Trophoblast cell (in vitro differentiated cells and primary cell): ENCODE data around the gene LZTS2.

Experiments
- DNase-seq, 2 donors: peaks; one replicate each; pipeline ENCODE4 v3.0.0-alpha.2; 2016
- H2AFZ ChIP-seq: 2 replicates; pipeline ENCODE4 v1.6.1; 2013; ENCODE audit warnings: low read length, moderate library complexity, mild to moderate bottlenecking; ENCODE audit not compliant: insufficient read depth, poor library complexity
- H2AK5ac ChIP-seq: 2 replicates; pipeline ENCODE4 v1.6.1; 2013; ENCODE audit warnings: mild to moderate bottlenecking, low read length
- H2BK120ac ChIP-seq: 2 replicates; pipeline ENCODE4 v1.6.1; 2013; ENCODE audit warnings: low read length, mild to moderate bottlenecking, moderate library complexity; ENCODE audit not compliant: insufficient read depth, poor library complexity
- H2BK12ac ChIP-seq: 2 replicates; pipeline ENCODE4 v1.6.1; 2013; ENCODE audit warnings: mild to moderate bottlenecking, low read length, moderate library complexity
- H2BK5ac ChIP-seq: 2 replicates; pipeline ENCODE4 v1.6.1; 2013; ENCODE audit warnings: low read length, low read depth, moderate library complexity, mild to moderate bottlenecking; ENCODE audit not compliant: poor library complexity
- H3K14ac ChIP-seq: 2 replicates; pipeline ENCODE4 v1.6.1; 2013; ENCODE audit warnings: mild to moderate bottlenecking, low read length
- H3K18ac ChIP-seq: 2 replicates; pipeline ENCODE4 v1.6.1; 2013; ENCODE audit warnings: mild to moderate bottlenecking, low read length
- H3K23ac ChIP-seq: 2 replicates; pipeline ENCODE4 v1.6.1; 2013; ENCODE audit warnings: low read length
- H3K27ac ChIP-seq: 2 replicates; pipeline ENCODE4 v1.5.1; 2013; ENCODE audit warnings: low read depth, mild to moderate bottlenecking, inconsistent platforms, low read length, moderate library complexity
- H3K27me3 ChIP-seq: 2 replicates; pipeline ENCODE4 v1.6.1; 2013; ENCODE audit warnings: inconsistent platforms, mild to moderate bottlenecking, low read length, moderate library complexity; ENCODE audit not compliant: insufficient read depth
- H3K36me3 ChIP-seq, 2 experiments: 1 replicate in 1 of 2; 2 replicates in 1 of 2; pipeline ENCODE4 v1.6.1; 2013; ENCODE audit warnings: low read length in 2 of 2, mild to moderate bottlenecking in 2 of 2, moderate library complexity in 1 of 2; ENCODE audit not compliant: insufficient read depth in 2 of 2, control insufficient read depth in 1 of 2
- H3K4ac ChIP-seq: 2 replicates; pipeline ENCODE4 v1.6.1; 2013; ENCODE audit warnings: low read depth, mild to moderate bottlenecking, low read length, moderate library complexity
- H3K4me1 ChIP-seq, 2 experiments: 1 replicate in 1 of 2; 2 replicates in 1 of 2; pipeline ENCODE4 v1.6.1; 2013; ENCODE audit warnings: low read length in 2 of 2, mild to moderate bottlenecking in 2 of 2, moderate library complexity in 1 of 2; ENCODE audit not compliant: insufficient read depth in 2 of 2, control insufficient read depth in 1 of 2
- H3K4me2 ChIP-seq: 2 replicates; pipeline ENCODE4 v1.6.1; 2013; ENCODE audit warnings: inconsistent platforms, mild to moderate bottlenecking, low read length, moderate library complexity
- H3K4me3 ChIP-seq: 2 replicates; pipeline ENCODE4 v1.5.1; 2013; ENCODE audit warnings: mild to moderate bottlenecking, low read depth, low read length, inconsistent platforms
- H3K79me1 ChIP-seq: one replicate; pipeline ENCODE4 v1.6.1; 2013; ENCODE audit warnings: low read length
- H3K79me2 ChIP-seq: 2 replicates; pipeline ENCODE4 v1.6.1; 2013; ENCODE audit warnings: low read length, mild to moderate bottlenecking; ENCODE audit not compliant: control insufficient read depth, insufficient read depth, poor library complexity
- H3K9ac ChIP-seq: 2 replicates; pipeline ENCODE4 v1.6.1; 2013; ENCODE audit warnings: mild to moderate bottlenecking, low read length
- H3K9me3 ChIP-seq: 2 replicates; pipeline ENCODE4 v1.6.1; 2013; ENCODE audit warnings: low read depth, mild to moderate bottlenecking, control low read depth, inconsistent platforms, low read length; ENCODE audit not compliant: insufficient read depth
- H4K12ac ChIP-seq: 2 replicates; pipeline ENCODE4 v1.6.1; 2013; ENCODE audit warnings: low read depth, mild to moderate bottlenecking, low read length, moderate library complexity
- H4K8ac ChIP-seq: 2 replicates; pipeline ENCODE4 v1.6.1; 2013; ENCODE audit warnings: low read depth, mild to moderate bottlenecking, low read length, moderate library complexity
- H4K91ac ChIP-seq: one replicate; pipeline ENCODE4 v1.6.1; 2013; ENCODE audit warnings: low read depth, mild to moderate bottlenecking, low read length, moderate library complexity
- WGBS: extraction: QIAGEN DNeasy Blood & Tissue Kit; methylation state at CpG from one replicate; pipeline ENCODE4 v1.1.7; 2013; ENCODE audit warnings: missing lambda C conversion rate; ENCODE audit not compliant: insufficient read length, insufficient coverage; ENCODE audit errors: extremely low coverage; 5-methylcytosine and 5-hydroxymethylcytosine counted together

Gene LZTS2

DNA sequence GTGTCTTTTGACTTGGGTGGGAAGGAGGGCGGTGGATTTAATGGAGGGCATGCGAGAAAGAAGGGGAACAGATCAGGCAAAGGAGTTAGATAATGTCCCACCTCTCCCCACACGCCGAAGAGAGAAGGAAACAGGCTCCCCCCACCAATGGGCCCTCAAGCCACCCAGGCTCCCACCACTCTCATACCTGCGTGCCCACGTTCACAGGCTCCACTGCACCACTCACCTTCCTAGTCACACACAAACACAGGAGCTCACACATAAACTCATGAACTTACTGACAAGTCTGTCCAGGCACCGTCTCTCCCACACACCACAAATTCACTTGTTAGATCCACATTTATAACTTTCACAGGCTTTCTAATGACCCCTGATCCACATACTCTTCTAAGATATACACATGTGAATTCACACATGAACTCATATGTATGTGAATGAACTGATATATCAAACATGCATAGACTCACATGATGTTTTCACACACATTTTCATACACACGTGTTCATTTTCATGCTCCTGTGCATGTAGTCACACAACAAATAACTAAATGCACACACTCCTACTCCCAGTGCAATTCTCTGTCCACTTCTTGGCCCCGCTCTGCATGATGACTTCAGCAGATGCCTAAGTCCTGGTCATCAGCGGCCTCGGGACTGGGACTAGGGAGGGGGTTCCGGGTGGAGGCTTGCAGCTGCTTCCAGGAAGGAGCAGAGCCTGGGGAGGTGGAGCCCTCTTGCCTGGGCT is 1.5 kb downstream of the LZTS2 start:
- peak overlapping the region; percentile 34 for H3K9ac ChIP-seq
- DNase-seq = peak; percentile 26 to 34
- H4K8ac ChIP-seq = peak overlapping the region; percentile 91
- peak overlapping the region; percentile 86 for H2AK5ac ChIP-seq
- peaks cover 37% of the 10 kb centered on the region for H3K79me1 ChIP-seq
- peaks cover 34 to 36% of the 10 kb centered on the region in 2 experiments for H3K36me3 ChIP-seq
- peak overlapping the region; percentile 86 for H3K4me3 ChIP-seq
- H2AFZ ChIP-seq = no peak overlapping the region
- H3K18ac ChIP-seq = peak overlapping the region; percentile 39
- H2BK12ac ChIP-seq = no peak overlapping the region
- no peak overlapping the region for H3K23ac ChIP-seq
- no CpG with 5 or more reads among the region's 12 CpGs for WGBS
- H4K12ac ChIP-seq = no peak overlapping the region
- H2BK5ac ChIP-seq = peak overlapping the region; percentile 90
- peaks cover 21 to 24% of the 10 kb centered on the region in 2 experiments for H3K4me1 ChIP-seq
- no peaks in the 10 kb centered on the region for H3K27me3 ChIP-seq
- peak overlapping the region; percentile 92 for H3K4me2 ChIP-seq
- no peak overlapping the region for H2BK120ac ChIP-seq
- H3K27ac ChIP-seq = peak overlapping the region; percentile 64
- peaks cover 35% of the 10 kb centered on the region for H3K79me2 ChIP-seq
- H3K9me3 ChIP-seq = no peaks in the 10 kb centered on the region
- H4K91ac ChIP-seq = peak overlapping the region; percentile 97
- H3K14ac ChIP-seq = peak overlapping the region; percentile 15
- H3K4ac ChIP-seq = peak overlapping the region; percentile 91

DNA sequence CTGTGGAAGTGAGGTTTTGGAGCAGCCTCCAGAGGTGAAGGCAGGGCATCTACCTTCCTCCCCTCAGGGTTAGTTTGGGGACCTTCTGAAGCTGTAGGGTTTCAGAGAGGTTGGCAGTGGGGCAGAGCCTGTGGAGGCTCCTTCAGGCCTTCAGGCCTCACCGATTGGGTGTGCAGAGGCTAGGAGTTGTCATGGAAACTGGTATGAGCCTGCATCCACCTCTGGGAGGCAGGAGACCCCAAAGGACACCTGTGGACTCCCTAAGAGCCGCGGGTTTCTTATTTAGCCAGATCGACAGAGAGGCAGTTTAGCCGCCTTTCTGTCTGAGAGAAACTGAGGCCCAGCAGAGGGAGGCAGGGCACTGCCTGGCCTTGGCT is 2.0 kb downstream of the LZTS2 start:
- no peak overlapping the region for H3K18ac ChIP-seq
- H2AK5ac ChIP-seq = no peak overlapping the region
- H3K79me1 ChIP-seq = peaks cover 35% of the 10 kb centered on the region
- no peak overlapping the region for H3K14ac ChIP-seq
- H2BK120ac ChIP-seq = no peak overlapping the region
- H3K79me2 ChIP-seq = peaks cover 35% of the 10 kb centered on the region
- H3K27me3 ChIP-seq = no peaks in the 10 kb centered on the region
- peak overlapping the region; percentile 7 for H3K4ac ChIP-seq
- H3K36me3 ChIP-seq = peaks cover 39 to 41% of the 10 kb centered on the region in 2 experiments
- no peak overlapping the region for H4K12ac ChIP-seq
- H2AFZ ChIP-seq = no peak overlapping the region
- H3K9me3 ChIP-seq = no peaks in the 10 kb centered on the region
- no peak overlapping the region for H3K4me3 ChIP-seq
- no CpG with 5 or more reads among the region's 5 CpGs for WGBS
- no peak overlapping the region for H3K23ac ChIP-seq
- no peak overlapping the region for H4K91ac ChIP-seq
- H3K4me2 ChIP-seq = no peak overlapping the region
- H4K8ac ChIP-seq = no peak overlapping the region
- no peak overlapping the region for H3K27ac ChIP-seq
- peaks cover 16 to 19% of the 10 kb centered on the region in 2 experiments for H3K4me1 ChIP-seq
- H2BK5ac ChIP-seq = no peak overlapping the region
- no peak overlapping the region for H3K9ac ChIP-seq
- no peak for DNase-seq
- no peak overlapping the region for H2BK12ac ChIP-seq

DNA sequence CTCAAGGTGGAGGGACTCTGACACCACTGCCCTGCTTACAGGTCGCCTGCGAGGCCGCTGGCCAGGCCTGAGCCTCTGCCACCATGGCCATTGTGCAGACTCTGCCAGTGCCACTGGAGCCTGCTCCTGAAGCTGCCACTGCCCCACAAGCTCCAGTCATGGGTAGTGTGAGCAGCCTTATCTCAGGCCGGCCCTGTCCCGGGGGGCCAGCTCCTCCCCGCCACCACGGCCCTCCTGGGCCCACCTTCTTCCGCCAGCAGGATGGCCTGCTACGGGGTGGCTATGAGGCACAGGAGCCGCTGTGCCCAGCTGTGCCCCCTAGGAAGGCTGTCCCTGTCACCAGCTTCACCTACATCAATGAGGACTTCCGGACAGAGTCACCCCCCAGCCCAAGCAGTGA is 2.8 kb downstream of the LZTS2 start:
- Histone ChIP-seq H2BK12ac (no peak overlapping the region), H3K4ac (no peak overlapping the region), H3K4me2 (no peak overlapping the region), H3K4me3 (no peak overlapping the region), H4K91ac (no peak overlapping the region), H2AK5ac (no peak overlapping the region), H4K12ac (no peak overlapping the region), H4K8ac (no peak overlapping the region), H3K9me3 (no peaks in the 10 kb centered on the region), H3K18ac (no peak overlapping the region), H3K4me1 (peaks cover 15 to 18% of the 10 kb centered on the region in 2 experiments), H2BK5ac (no peak overlapping the region), H3K27me3 (no peaks in the 10 kb centered on the region), H3K9ac (no peak overlapping the region), H2AFZ (no peak overlapping the region), H3K27ac (no peak overlapping the region), H3K79me1 (peaks cover 28% of the 10 kb centered on the region), H3K14ac (no peak overlapping the region), H2BK120ac (no peak overlapping the region), H3K36me3 (peaks cover 47 to 49% of the 10 kb centered on the region in 2 experiments), H3K79me2 (peaks cover 31% of the 10 kb centered on the region), H3K23ac (no peak overlapping the region)
- no peak for DNase-seq
- WGBS = no CpG with 5 or more reads among the region's 11 CpGs

DNA sequence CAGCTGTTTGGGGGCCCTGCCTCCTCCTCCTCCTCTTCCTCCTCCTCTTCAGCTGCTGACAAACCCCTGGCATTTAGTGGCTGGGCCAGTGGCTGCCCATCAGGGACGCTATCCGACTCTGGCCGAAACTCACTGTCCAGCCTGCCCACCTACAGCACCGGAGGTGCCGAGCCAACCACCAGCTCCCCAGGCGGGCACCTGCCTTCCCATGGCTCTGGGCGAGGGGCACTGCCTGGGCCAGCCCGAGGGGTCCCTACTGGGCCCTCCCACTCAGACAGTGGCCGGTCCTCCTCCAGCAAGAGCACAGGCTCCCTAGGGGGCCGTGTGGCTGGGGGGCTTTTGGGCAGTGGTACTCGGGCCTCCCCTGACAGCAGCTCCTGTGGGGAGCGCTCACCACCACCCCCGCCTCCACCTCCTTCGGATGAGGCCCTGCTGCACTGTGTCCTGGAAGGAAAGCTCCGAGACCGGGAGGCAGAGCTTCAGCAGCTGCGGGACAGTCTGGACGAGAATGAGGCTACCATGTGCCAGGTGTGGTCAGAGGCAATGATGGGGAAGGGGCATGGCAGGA is 4.1 kb downstream of the LZTS2 start:
- no peak overlapping the region for H4K91ac ChIP-seq

More for the DNA sequence above, 4.1 kb downstream of the LZTS2 start:
- no peak overlapping the region for H3K18ac ChIP-seq
- H3K79me2 ChIP-seq = peaks cover 22% of the 10 kb centered on the region
- no peak overlapping the region for H3K23ac ChIP-seq
- H2BK12ac ChIP-seq = no peak overlapping the region
- H3K4ac ChIP-seq = no peak overlapping the region
- H4K12ac ChIP-seq = no peak overlapping the region
- H3K27ac ChIP-seq = no peak overlapping the region
- no peak overlapping the region for H3K9ac ChIP-seq
- peaks cover 16% of the 10 kb centered on the region for H3K79me1 ChIP-seq
- H2AK5ac ChIP-seq = no peak overlapping the region
- H2BK120ac ChIP-seq = no peak overlapping the region
- DNase-seq = no peak
- H3K14ac ChIP-seq = no peak overlapping the region
- H3K36me3 ChIP-seq = peaks cover 48 to 50% of the 10 kb centered on the region in 2 experiments
- H3K4me3 ChIP-seq = no peak overlapping the region
- no CpG with 5 or more reads among the region's 18 CpGs for WGBS
- H3K4me2 ChIP-seq = no peak overlapping the region
- no peak overlapping the region for H2AFZ ChIP-seq
- H3K9me3 ChIP-seq = no peaks in the 10 kb centered on the region
- no peak overlapping the region for H4K8ac ChIP-seq
- H3K27me3 ChIP-seq = no peaks in the 10 kb centered on the region
- no peak overlapping the region for H2BK5ac ChIP-seq
- peaks cover 8 to 14% of the 10 kb centered on the region in 2 experiments for H3K4me1 ChIP-seq
